Suprapubic skin (tissue), 4 donors: Measurements from ENCODE around the gene GGTLC1. TPM values are rescaled to one million over a fixed set of nuclear protein-coding genes. Genes with fewer than 3 reads are reported as not detected.
"Not testable (repeated sequence)": the region's sequence is repeated elsewhere in the genome, so short reads cannot be mapped to it uniquely, and the experiment has no call there.

ENCODE experiments used
- DNase-seq, 2 donors: peaks; one replicate each; pipeline ENCODE4 v3.0.0-alpha.2; 2019; ENCODE audit warnings: low spot score in 2 of 2
- H3K27ac ChIP-seq: fragments of 200-600 bp; sonication (generic); one replicate; pipeline ENCODE4 v1.5.1; 2019
- H3K27me3 ChIP-seq: fragments of 200-600 bp; sonication (generic); one replicate; pipeline ENCODE4 v1.5.1; 2019
- H3K36me3 ChIP-seq: fragments of 200-600 bp; sonication (generic); one replicate; pipeline ENCODE4 v1.5.1; 2019
- H3K4me1 ChIP-seq: fragments of 200-600 bp; sonication (generic); one replicate; pipeline ENCODE4 v1.5.1; 2019
- H3K4me3 ChIP-seq: fragments of 200-600 bp; sonication (generic); one replicate; pipeline ENCODE4 v1.5.1; 2019; ENCODE audit warnings: mild to moderate bottlenecking
- H3K9me3 ChIP-seq: fragments of 200-600 bp; sonication (generic); one replicate; pipeline ENCODE4 v1.5.1; 2019
- WGBS: methylation state at CpG from one replicate; pipeline ENCODE4 v1.1.5; 2018; 5-methylcytosine and 5-hydroxymethylcytosine counted together
- total RNA-seq, 4 donors: library from RNA; depleted of rRNA; stranded (reverse); fragments of >200 nt; gene quantifications; one replicate each; pipeline ENCODE4 v1.1.0, GENCODE V29; 2016

The GGTLC1 gene
- total RNA-seq, 4 donors from 2014 or later = not detected

DNA sequence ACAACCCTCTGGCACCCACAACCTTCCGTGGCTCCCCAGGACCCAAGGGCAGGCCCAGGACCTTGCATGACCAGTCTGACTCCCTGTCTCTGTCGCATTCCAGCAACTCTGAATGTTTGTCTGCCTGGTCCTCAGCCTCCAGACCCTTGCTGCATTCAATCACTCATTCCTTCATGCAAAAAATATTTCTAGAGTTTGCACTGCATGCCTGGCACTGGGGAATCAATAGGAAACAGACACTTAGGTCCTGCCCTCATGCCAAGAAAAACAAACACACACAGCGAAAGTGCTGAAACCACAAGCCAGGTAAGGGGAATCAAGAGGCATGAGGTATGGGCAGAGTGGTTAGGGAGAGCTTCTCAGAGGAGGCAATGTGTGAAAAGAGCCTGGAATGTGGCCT, 1.9 kb downstream of the GGTLC1 start:
- H3K4me3 ChIP-seq, H3K36me3 ChIP-seq, H3K4me1 ChIP-seq, DNase-seq, H3K27ac ChIP-seq, H3K9me3 ChIP-seq, H3K27me3 ChIP-seq: not testable (repeated sequence)
- WGBS = 78% methylated on average over 2 of the region's 3 CpGs

DNA sequence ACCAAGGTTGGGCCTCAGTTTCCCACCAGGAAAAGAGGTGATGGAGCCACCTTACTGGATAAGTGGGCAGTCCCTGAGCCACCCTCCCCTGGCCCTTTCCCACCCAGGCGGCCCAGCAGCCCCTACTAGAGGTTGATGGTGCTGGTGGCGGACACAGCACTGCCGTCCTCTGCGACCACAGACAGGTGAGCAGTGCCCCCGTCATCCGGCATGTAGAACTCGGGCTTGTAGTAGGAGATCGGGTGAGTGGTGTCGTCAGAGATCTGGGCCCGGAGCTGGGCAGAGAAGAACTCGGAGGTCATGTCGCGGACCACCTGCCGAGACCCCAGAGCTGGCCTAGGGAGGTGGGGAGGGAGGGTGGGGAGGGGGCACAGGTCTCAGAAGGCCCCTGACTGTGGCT, 2.3 kb downstream of the GGTLC1 start:
- WGBS = 93% methylated on average over 12 of the region's 14 CpGs
- not testable (repeated sequence) for H3K9me3 ChIP-seq, DNase-seq, H3K4me3 ChIP-seq, H3K27me3 ChIP-seq, H3K27ac ChIP-seq, H3K36me3 ChIP-seq, H3K4me1 ChIP-seq

DNA sequence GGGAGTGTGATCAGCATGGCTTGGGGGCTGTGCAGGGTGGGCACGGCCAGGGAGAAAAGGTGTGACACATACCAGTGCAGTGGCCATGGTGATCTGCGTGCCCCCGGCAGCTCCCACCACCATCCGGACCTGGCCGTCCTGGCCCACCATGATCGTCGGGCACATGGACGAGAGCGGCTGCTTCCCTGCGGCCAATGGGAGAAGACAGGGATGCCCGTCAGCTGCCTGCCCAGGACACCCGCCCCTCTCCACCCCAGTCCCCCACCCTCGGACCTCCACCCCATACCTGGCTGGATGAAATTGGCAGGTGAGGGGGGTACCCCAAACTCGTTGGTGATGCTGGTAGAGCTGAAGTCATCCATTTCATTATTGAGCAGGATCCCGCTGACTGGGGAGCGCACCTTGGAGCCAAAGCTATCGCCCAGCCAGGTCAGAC, 2.8 kb downstream of the GGTLC1 start:
- WGBS = no CpG with 5 or more reads among the region's 17 CpGs
- DNase-seq = not testable (repeated sequence)

DNA sequence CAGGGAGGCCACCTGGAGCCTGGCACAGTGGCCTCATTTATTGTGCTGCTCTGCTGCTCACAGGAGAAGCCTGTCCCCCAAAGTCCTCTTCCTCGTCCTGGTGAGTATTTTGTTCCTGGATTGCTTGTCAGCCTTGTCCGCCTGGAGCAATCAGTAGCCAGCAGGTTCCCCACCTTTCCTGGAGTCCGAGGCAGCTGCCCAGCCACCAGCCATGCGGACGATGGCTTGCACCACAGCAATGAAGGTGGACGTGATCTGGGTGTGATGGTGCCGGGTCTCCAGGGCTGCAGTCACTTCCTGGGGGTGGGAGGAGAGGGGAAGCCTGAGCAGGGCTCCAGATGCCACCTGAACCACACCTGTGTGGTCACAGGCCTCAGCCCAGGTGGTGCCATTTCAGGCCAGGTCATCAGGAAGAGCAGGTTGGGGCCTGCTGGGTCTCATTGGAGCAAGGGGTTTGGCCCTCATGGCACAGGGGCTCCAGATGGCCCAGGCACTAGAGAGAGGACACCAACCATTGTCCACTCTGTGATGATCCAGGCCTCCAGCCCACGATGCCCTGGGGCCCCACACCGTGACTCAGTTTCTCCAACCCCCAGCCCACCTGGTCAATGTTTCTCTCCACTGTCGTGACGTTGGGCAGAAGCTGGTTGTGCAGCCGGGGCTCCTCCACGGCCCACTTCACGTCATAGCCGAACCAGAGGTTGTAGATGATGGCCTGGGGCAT, 3.4 kb downstream of the GGTLC1 start:
- WGBS = 92% methylated on average over 9 of the region's 15 CpGs
- H3K4me1 ChIP-seq, H3K27me3 ChIP-seq, H3K27ac ChIP-seq, H3K36me3 ChIP-seq, H3K4me3 ChIP-seq, DNase-seq, H3K9me3 ChIP-seq: not testable (repeated sequence)

More for the DNA sequence above, 2.8 kb downstream of the GGTLC1 start:
- H3K9me3 ChIP-seq, H3K27me3 ChIP-seq, H3K4me3 ChIP-seq, H3K4me1 ChIP-seq, H3K36me3 ChIP-seq, H3K27ac ChIP-seq: not testable (repeated sequence)

DNA sequence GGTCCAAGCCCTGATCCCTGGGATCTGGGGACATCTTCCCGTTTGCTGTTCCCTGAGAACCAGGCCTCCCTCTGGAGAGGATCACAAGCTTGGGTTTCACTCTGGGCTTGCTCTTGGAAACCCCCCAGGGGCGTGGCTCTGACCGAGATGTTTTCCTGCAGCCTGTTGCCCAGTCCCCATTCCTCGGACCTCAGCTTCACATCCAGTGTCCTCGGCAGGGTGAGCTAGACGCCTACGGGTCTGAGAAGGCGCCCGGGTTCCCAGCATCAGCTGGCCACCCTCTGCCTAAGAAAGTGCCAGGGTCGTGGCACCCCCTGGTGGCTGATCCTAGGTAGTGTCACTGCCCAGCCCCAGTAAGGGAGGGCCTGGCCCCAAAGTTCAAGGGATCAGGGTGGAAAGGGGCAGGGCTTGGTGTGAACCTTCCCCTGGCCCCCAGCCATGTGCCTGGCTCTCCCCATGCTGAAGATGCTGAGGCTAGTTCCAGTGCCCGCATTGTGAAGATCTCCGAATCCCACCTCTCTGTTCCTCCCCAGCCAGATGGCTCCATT, 4.0 kb downstream of the GGTLC1 start:
- not testable (repeated sequence) for H3K4me3 ChIP-seq, H3K4me1 ChIP-seq, H3K36me3 ChIP-seq, H3K9me3 ChIP-seq, H3K27me3 ChIP-seq, DNase-seq, H3K27ac ChIP-seq
- WGBS = no CpG with 5 or more reads among the region's 12 CpGs

DNA sequence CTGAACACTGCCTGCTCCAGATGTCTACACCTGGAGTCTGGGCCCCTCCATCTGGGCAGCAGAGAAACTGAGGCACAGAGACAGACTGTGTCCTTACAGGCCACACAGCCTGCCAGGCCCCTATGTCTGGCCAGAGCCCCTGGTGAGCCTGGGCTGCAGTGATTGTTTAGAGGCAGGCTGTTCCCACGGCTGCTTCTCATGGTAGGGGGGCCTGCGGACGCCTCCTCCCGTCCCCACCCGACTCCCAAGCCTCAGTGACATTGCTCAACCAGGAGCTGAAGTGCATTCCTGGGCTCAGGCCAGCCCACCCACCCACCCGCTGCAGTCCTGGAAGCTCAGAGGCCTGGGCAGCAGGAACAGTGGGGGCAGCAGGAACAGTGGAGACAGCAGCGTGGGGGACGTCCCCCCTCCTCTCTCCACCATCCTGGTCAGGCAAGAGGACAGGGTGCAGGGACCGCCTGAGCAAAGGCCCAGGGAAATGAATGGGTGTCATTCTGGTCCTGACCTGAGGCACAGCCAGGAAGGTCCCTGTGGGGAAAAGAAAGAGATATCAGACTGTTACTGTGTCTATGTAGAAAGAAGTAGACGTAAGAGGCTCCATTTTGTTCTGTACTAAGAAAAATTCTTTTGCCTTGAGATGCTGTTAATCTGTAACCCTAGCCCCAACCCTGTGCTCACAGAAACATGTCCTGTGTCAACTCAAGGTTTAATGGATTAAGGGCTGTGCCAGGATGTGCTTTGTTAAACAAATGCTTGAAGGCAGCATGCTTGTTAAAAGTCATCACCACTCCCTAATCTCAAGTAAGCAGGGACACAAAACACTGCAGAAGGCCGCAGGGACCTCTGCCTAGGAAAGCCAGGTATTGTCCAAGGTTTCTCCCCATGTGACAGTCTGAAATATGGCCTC, 6.2 kb downstream of the GGTLC1 start:
- not testable (repeated sequence) for DNase-seq, H3K36me3 ChIP-seq, H3K4me1 ChIP-seq, H3K4me3 ChIP-seq, H3K27me3 ChIP-seq, H3K9me3 ChIP-seq, H3K27ac ChIP-seq
- 75% methylated on average over 3 of the region's 11 CpGs for WGBS

DNA sequence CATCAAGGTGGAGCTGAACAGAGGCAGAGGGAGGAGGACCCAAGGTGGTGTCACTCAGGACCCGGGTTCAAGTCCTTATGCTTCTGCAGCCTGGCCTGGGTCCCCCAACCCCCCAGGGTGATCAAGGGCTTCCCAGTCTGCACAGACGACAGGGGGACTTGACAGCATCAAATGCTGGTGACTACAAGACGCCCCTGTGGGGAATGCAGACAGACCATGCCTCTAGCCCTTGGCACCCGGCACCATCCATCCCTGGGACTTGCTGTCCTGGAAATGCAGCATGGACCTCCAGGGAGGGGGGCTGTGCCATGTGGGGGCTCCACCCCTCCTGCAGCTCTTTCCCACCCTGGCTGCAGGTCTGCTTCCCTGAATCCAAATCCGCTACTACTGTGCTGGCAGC, 7.1 kb downstream of the GGTLC1 start:
- H3K36me3 ChIP-seq, H3K27ac ChIP-seq, H3K27me3 ChIP-seq, H3K4me1 ChIP-seq, DNase-seq, H3K9me3 ChIP-seq, H3K4me3 ChIP-seq: not testable (repeated sequence)
- WGBS = 72% methylated on average over 3 of the region's 5 CpGs

DNA sequence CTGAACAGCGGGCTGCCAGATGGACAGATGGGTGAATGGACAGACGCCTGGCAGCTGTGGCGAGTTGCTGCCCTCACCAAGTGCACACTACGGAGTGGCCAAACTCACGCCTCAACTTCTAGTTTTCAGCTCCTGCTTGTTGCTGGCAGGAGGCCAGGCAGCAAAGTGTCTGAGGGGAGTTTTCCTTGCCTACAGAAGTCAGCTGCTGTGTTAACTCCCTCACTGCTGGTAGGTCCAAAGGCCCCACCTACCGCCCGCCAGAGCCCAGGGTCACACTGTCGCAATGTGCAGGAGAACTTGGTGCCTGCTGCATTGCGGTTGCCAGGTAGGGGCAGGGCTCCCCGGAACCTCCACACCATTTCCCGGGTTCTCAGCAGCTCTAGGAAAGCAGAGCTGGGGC, 7.6 kb downstream of the GGTLC1 start:
- DNase-seq = not testable (repeated sequence)

DNA sequence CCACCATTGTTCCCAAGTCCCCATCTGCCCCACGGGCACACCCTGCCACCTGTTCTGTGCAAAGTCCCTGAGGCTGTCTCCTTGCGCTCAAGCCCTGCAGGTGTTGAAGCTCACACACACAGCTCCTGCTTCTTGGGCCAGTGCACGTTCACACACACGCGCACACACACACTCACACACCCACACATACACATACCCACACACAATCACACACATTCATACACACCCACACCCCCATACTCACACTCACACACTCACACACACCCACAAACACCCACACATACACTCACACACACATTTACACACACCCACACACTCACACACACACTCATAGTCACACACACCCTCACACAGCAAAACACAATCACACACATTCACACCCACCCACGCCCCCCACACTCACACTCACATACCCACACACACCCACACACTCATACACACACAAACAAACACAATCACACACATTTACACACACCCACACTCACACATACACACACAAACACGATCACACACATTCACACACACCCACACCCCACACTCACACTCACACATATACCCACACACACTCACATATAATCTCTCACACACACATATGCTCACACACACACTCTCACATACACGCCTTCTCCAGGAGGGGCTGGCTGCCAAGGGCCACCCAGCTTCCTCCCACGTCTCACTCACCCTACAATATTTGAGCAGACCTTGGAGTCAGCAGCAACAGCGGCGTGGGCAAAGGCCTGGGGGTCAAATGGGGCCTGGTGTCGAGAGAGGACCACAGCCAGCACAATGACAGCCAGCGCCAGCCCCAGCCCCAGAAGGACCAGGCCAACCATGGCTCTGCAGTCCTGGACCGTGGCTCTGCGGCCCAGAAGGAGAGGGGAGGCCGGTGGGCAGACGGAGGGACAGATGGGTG, 8.4 kb downstream of the GGTLC1 start:
- H3K4me1 ChIP-seq, H3K27ac ChIP-seq, H3K36me3 ChIP-seq, DNase-seq, H3K4me3 ChIP-seq, H3K27me3 ChIP-seq, H3K9me3 ChIP-seq: not testable (repeated sequence)
- WGBS = 77% methylated on average over 15 of the region's 17 CpGs

More for the DNA sequence above, 7.6 kb downstream of the GGTLC1 start:
- H3K27me3 ChIP-seq, H3K36me3 ChIP-seq, H3K27ac ChIP-seq, H3K4me3 ChIP-seq, H3K4me1 ChIP-seq, H3K9me3 ChIP-seq: not testable (repeated sequence)
- 57% methylated on average over 7 of the region's 11 CpGs for WGBS

DNA sequence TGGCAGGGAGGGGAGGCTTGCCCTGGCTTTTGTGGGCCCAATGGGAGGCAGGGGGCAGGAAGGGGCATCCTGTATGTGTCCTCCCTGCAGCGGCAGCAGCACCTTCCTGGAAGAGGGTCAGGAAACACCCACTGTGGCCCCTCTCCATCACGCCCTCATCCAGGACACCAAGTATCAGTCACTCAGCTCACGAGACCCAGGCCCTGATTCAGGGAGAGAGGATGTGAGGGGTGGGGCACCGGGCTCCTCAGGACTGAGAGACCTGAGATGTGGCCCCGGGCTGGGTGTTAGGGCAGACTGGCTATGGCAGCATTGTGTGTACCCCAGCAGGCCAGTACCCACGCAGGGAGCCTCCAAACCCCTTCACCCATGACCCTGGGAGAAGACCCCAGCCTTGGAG, 9.2 kb downstream of the GGTLC1 start:
- H3K27ac ChIP-seq, H3K4me3 ChIP-seq, H3K9me3 ChIP-seq, H3K36me3 ChIP-seq, DNase-seq, H3K4me1 ChIP-seq, H3K27me3 ChIP-seq: not testable (repeated sequence)
- 80% methylated on average over 1 of the region's 6 CpGs for whole genome bisulfite sequencing

DNA sequence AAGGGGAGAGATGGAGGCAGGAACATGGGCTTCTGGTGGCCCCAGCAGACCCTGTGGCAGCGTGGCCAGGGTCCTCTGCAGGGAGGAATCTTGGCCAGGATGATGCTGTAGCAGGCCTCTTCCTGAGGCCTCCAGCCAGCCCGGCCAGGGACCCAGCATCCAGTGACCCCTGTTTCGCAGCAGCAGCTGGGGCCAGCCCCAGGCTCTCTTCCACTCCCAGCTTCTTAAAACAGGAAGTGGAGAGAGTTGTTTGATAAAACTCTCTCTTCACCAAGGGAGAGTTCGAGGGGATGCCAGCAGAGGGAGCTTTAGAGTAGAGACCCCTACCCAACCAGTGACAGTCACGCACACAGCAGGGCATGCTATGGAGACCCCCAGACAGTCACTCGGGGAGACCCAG, 10.1 kb downstream of the GGTLC1 start:
- not testable (repeated sequence) for H3K27ac ChIP-seq, DNase-seq, H3K9me3 ChIP-seq, H3K4me3 ChIP-seq, H3K4me1 ChIP-seq, H3K27me3 ChIP-seq, H3K36me3 ChIP-seq
- 54% methylated on average over 4 of the region's 6 CpGs for WGBS
